Measurements from ENCODE around the gene SLC8A1.

DNA sequence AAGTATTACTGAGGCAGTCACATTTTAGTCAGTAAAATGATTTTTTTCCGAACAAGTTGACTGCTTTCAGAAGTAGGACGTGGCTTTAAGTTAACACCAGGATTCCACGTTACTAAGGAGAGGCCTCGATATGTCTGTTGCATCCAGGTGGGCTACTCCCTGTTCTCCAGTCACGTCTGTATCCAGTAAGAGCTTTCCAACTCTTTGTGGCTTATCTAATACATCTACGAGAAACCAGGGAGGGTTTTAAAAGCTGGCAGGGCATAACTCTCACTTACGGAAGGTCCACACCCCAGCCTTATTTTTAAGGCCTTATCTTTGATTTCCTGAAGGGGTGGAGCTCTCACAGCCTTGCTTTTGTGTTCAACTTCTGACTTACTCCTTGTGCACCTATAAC, 99.2 kb downstream of the SLC8A1 start:
- TF ChIP-seq, protein P1, sequence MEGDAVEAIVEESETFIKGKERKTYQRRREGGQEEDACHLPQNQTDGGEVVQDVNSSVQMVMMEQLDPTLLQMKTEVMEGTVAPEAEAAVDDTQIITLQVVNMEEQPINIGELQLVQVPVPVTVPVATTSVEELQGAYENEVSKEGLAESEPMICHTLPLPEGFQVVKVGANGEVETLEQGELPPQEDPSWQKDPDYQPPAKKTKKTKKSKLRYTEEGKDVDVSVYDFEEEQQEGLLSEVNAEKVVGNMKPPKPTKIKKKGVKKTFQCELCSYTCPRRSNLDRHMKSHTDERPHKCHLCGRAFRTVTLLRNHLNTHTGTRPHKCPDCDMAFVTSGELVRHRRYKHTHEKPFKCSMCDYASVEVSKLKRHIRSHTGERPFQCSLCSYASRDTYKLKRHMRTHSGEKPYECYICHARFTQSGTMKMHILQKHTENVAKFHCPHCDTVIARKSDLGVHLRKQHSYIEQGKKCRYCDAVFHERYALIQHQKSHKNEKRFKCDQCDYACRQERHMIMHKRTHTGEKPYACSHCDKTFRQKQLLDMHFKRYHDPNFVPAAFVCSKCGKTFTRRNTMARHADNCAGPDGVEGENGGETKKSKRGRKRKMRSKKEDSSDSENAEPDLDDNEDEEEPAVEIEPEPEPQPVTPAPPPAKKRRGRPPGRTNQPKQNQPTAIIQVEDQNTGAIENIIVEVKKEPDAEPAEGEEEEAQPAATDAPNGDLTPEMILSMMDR (IDR thresholded peaks at IDR 0.05; ENCODE audit: low read depth, low read length), result no peak
- TF ChIP-seq POLR2A (IDR thresholded peaks at IDR 0.05; ENCODE audit: extremely low read depth, insufficient read length) (no peak), MYC (IDR thresholded peaks at IDR 0.05; ENCODE audit: low read depth, low read length) (no peak)
- TF ChIP-seq, protein P2, sequence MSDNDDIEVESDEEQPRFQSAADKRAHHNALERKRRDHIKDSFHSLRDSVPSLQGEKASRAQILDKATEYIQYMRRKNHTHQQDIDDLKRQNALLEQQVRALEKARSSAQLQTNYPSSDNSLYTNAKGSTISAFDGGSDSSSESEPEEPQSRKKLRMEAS (IDR thresholded peaks at IDR 0.05; ENCODE audit: low read depth, low read length), result no peak
